H9 (cell line): ENCODE results near the gene CDKL1. TPM values are rescaled to one million over a fixed set of nuclear protein-coding genes. Genes with fewer than 3 reads are reported as not detected.

ENCODE experiments used
- DNase-seq: peaks from one replicate; pipeline ENCODE4 v3.0.0-alpha.2; 2017
- H2AFZ ChIP-seq: one replicate; pipeline ENCODE4 v1.6.1; 2013; ENCODE audit warnings: mild to moderate bottlenecking, low read length, control low read depth, moderate library complexity
- H2AK5ac ChIP-seq: 2 replicates; pipeline ENCODE4 v1.6.1; 2013; ENCODE audit warnings: low read length, control low read depth, mixed read lengths; ENCODE audit not compliant: insufficient read length
- H2BK120ac ChIP-seq: one replicate; pipeline ENCODE4 v1.6.1; 2013; ENCODE audit warnings: low read depth, mild to moderate bottlenecking, low read length, control low read depth, inconsistent platforms; ENCODE audit not compliant: poor library complexity, severe bottlenecking
- H2BK12ac ChIP-seq: 2 replicates; pipeline ENCODE4 v1.6.1; 2013; ENCODE audit warnings: low read length, control low read depth, mixed read lengths, low read depth; ENCODE audit not compliant: insufficient read length
- H2BK15ac ChIP-seq: 2 replicates; pipeline ENCODE4 v1.6.1; 2013; ENCODE audit warnings: low read depth, low read length, control low read depth
- H2BK20ac ChIP-seq: one replicate; pipeline ENCODE4 v1.6.1; 2013; ENCODE audit warnings: low read depth, mild to moderate bottlenecking, low read length, control low read depth, inconsistent platforms; ENCODE audit not compliant: poor library complexity, severe bottlenecking
- H2BK5ac ChIP-seq: 2 replicates; pipeline ENCODE4 v1.6.1; 2013; ENCODE audit warnings: low read length, control low read depth, mixed read lengths; ENCODE audit not compliant: insufficient read length
- H3K14ac ChIP-seq: 2 replicates; pipeline ENCODE4 v1.6.1; 2013; ENCODE audit warnings: low read length, control low read depth; ENCODE audit not compliant: insufficient read depth
- H3K18ac ChIP-seq: 2 replicates; pipeline ENCODE4 v1.6.1; 2013; ENCODE audit warnings: low read depth, mild to moderate bottlenecking, mixed read lengths, low read length, control low read depth; ENCODE audit not compliant: insufficient read length
- H3K23ac ChIP-seq: 2 replicates; pipeline ENCODE4 v1.6.1; 2013; ENCODE audit warnings: low read length, control low read depth, mixed read lengths, low read depth; ENCODE audit not compliant: insufficient read length
- H3K23me2 ChIP-seq: 2 replicates; pipeline ENCODE4 v1.6.1; 2013; ENCODE audit warnings: low read depth, mild to moderate bottlenecking, mixed read lengths, low read length, control low read depth; ENCODE audit not compliant: insufficient read length, poor library complexity, severe bottlenecking
- H3K27ac ChIP-seq: 2 replicates; pipeline ENCODE4 v1.5.1; 2013; ENCODE audit warnings: low read length, control low read depth, mixed read lengths, low read depth; ENCODE audit not compliant: insufficient read length
- H3K27me3 ChIP-seq: 2 replicates; pipeline ENCODE4 v1.6.1; 2013; ENCODE audit warnings: low read length, control low read depth, inconsistent platforms; ENCODE audit not compliant: insufficient read depth
- H3K4ac ChIP-seq: 2 replicates; pipeline ENCODE4 v1.6.1; 2013; ENCODE audit warnings: low read depth, mild to moderate bottlenecking, control low read depth, inconsistent platforms, low read length, moderate library complexity
- H3K4me1 ChIP-seq: 2 replicates; pipeline ENCODE4 v1.6.1; 2013; ENCODE audit warnings: low read length, control low read depth, inconsistent platforms; ENCODE audit not compliant: insufficient read depth
- H3K4me2 ChIP-seq: 2 replicates; pipeline ENCODE4 v1.6.1; 2013; ENCODE audit warnings: low read length, control low read depth, mixed read lengths; ENCODE audit not compliant: insufficient read length, insufficient read depth
- H3K56ac ChIP-seq: 2 replicates; pipeline ENCODE4 v1.6.1; 2013; ENCODE audit warnings: low read depth, mild to moderate bottlenecking, mixed read lengths, low read length, control low read depth; ENCODE audit not compliant: insufficient read length
- H3K79me1 ChIP-seq: 2 replicates; pipeline ENCODE4 v1.6.1; 2013; ENCODE audit warnings: low read depth, mild to moderate bottlenecking, moderate library complexity, low read length, control low read depth, inconsistent platforms; ENCODE audit not compliant: insufficient read depth, poor library complexity, severe bottlenecking
- H3K79me2 ChIP-seq: 2 replicates; pipeline ENCODE4 v1.6.1; 2013; ENCODE audit warnings: low read length, control low read depth, inconsistent platforms; ENCODE audit not compliant: insufficient read depth
- H3K9ac ChIP-seq: 2 replicates; pipeline ENCODE4 v1.6.1; 2013; ENCODE audit warnings: low read length, control low read depth, mixed read lengths; ENCODE audit not compliant: insufficient read length; ENCODE audit errors: extremely low read depth
- H3K9me3 ChIP-seq: one replicate; pipeline ENCODE4 v1.6.1; 2013; ENCODE audit warnings: low read depth, low read length, inconsistent platforms; ENCODE audit not compliant: control insufficient read depth
- H3T11ph ChIP-seq: one replicate; pipeline ENCODE4 v1.6.1; 2013; ENCODE audit warnings: mild to moderate bottlenecking, low read length, control low read depth, inconsistent platforms
- H4K20me1 ChIP-seq: one replicate; pipeline ENCODE4 v1.6.1; 2013; ENCODE audit not compliant: control insufficient read depth, insufficient read length, insufficient read depth
- H4K5ac ChIP-seq: 2 replicates; pipeline ENCODE4 v1.6.1; 2013; ENCODE audit warnings: low read depth, mild to moderate bottlenecking, mixed read lengths, low read length, control low read depth; ENCODE audit not compliant: insufficient read length
- H4K8ac ChIP-seq: replicated peaks from 2 replicates; pipeline ENCODE4 v1.6.1; 2013; ENCODE audit warnings: low read length, control low read depth, mixed read lengths, low read depth; ENCODE audit not compliant: insufficient read length
- H4K91ac ChIP-seq: 2 replicates; pipeline ENCODE4 v1.6.1; 2013; ENCODE audit warnings: low read depth, mild to moderate bottlenecking, moderate library complexity, mixed read lengths, low read length, control low read depth; ENCODE audit not compliant: insufficient read length
- H3K27ac Mint-ChIP-seq, 3 experiments: 2 replicates in 2 of 3; 3 replicates in 1 of 3; pipeline ENCODE4 v1.8.0; 2020 to 2021; ENCODE audit warnings: mixed read lengths in 3 of 3, mild to moderate bottlenecking in 1 of 3, moderate library complexity in 1 of 3
- H3K27me3 Mint-ChIP-seq: 2 replicates; pipeline ENCODE4 v1.8.0; 2021; ENCODE audit warnings: low read depth, mild to moderate bottlenecking, moderate library complexity, mixed read lengths
- H3K36me3 Mint-ChIP-seq, 3 experiments: 2 replicates in 2 of 3; 3 replicates in 1 of 3; pipeline ENCODE4 v1.8.0; 2020 to 2021; ENCODE audit warnings: low read depth in 3 of 3, mixed read lengths in 3 of 3; ENCODE audit not compliant: insufficient read depth in 1 of 3
- H3K4me1 Mint-ChIP-seq, 2 experiments: 2 replicates each; pipeline ENCODE4 v1.8.0; 2020; ENCODE audit warnings: mixed read lengths in 2 of 2
- H3K4me3 Mint-ChIP-seq, 2 experiments: 2 replicates in 1 of 2; 3 replicates in 1 of 2; pipeline ENCODE4 v1.8.0; 2020 to 2021; ENCODE audit warnings: mild to moderate bottlenecking in 2 of 2, mixed read lengths in 2 of 2, moderate library complexity in 1 of 2
- H3K9me3 Mint-ChIP-seq, 2 experiments: 2 replicates in 1 of 2; 3 replicates in 1 of 2; pipeline ENCODE4 v1.8.0; 2020; ENCODE audit warnings: mild to moderate bottlenecking in 2 of 2, mixed read lengths in 2 of 2, moderate library complexity in 1 of 2
- WGBS: extraction: QIAGEN DNeasy Blood & Tissue Kit; methylation state at CpG from one replicate; pipeline ENCODE4 v1.1.7; 2013; ENCODE audit warnings: missing lambda C conversion rate, low lambda C conversion rate, mixed read lengths; ENCODE audit not compliant: insufficient read length; ENCODE audit errors: extremely low coverage; 5-methylcytosine and 5-hydroxymethylcytosine counted together
- total RNA-seq: library from RNA; stranded (reverse); gene quantifications from 2 replicates; pipeline ENCODE4 v1.2.1, GENCODE V29; 2021
- TF ChIP-seq, protein P1 (sequence below): fragments of 200-600 bp; sonication (generic); conservative IDR thresholded peaks from 3 replicates; pipeline ENCODE4 v1.8.0; 2021; ENCODE audit warnings: antibody characterized with exemption, mild to moderate bottlenecking

Gene CDKL1
- total RNA-seq, 1 experiment from 2014 or later, result 0.72 TPM

- DNase-seq, result no peak
Measured at GRCh38 chr14:50320283-50320682, 76.4 kb downstream of the CDKL1 start.

More at GRCh38 chr14:50320283-50320682, 76.4 kb downstream of the CDKL1 start:
- Mint-ChIP-seq H3K27ac (no peak overlapping the region), H3K36me3 (peaks cover 13 to 28% (median 27%) of the 10 kb centered on the region in 3 experiments), H3K4me3 (no peak overlapping the region), H3K27me3 (no peaks in the 10 kb centered on the region; the same call in 1 of the 2 replicates), H3K9me3 (peaks cover 3 to 9% of the 10 kb centered on the region in 2 experiments; a peak in 3 of 5 replicates), H3K4me1 (peaks cover 3% of the 10 kb centered on the region in 2 experiments; a peak in 2 of 4 replicates)
- Histone ChIP-seq H2BK12ac (no peak overlapping the region), H3K27me3 (no peaks in the 10 kb centered on the region), H3K4me1 (no peaks in the 10 kb centered on the region), H2AK5ac (no peak overlapping the region), H3K23me2 (no peaks in the 10 kb centered on the region), H3K14ac (no peak overlapping the region), H2BK15ac (no peak overlapping the region), H3K79me1 (no peaks in the 10 kb centered on the region), H4K91ac (no peak overlapping the region), H3K56ac (no peak overlapping the region), H3K9ac (no peak overlapping the region), H3K9me3 (no peaks in the 10 kb centered on the region), H3K4me2 (no peak overlapping the region), H3T11ph (no peak overlapping the region), H4K5ac (no peak overlapping the region), H4K20me1 (no peaks in the 10 kb centered on the region), H3K4ac (no peak overlapping the region), H3K23ac (no peak overlapping the region), H2BK20ac (no peak overlapping the region), H3K27ac (no peak overlapping the region), H2BK120ac (no peak overlapping the region), H3K79me2 (no peaks in the 10 kb centered on the region), H4K8ac (no peak overlapping the region), H3K18ac (no peak overlapping the region), H2AFZ (no peak overlapping the region), H2BK5ac (no peak overlapping the region)
- TF ChIP-seq, protein P1, sequence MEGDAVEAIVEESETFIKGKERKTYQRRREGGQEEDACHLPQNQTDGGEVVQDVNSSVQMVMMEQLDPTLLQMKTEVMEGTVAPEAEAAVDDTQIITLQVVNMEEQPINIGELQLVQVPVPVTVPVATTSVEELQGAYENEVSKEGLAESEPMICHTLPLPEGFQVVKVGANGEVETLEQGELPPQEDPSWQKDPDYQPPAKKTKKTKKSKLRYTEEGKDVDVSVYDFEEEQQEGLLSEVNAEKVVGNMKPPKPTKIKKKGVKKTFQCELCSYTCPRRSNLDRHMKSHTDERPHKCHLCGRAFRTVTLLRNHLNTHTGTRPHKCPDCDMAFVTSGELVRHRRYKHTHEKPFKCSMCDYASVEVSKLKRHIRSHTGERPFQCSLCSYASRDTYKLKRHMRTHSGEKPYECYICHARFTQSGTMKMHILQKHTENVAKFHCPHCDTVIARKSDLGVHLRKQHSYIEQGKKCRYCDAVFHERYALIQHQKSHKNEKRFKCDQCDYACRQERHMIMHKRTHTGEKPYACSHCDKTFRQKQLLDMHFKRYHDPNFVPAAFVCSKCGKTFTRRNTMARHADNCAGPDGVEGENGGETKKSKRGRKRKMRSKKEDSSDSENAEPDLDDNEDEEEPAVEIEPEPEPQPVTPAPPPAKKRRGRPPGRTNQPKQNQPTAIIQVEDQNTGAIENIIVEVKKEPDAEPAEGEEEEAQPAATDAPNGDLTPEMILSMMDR, result no peak
- no CpG with 5 or more reads among the region's 8 CpGs for WGBS
